OCI-LY3 (cell line): ENCODE measurements around the gene OXTR.

Source experiments
- H2AFZ ChIP-seq: fragments of 200-600, 300-600 bp; shearing (Covaris generic); 2 replicates; pipeline ENCODE4 v1.6.0; 2014; ENCODE audit warnings: antibody characterized with exemption, low read depth, low read length
- H3K27ac ChIP-seq: fragments of 200-600, 300-600 bp; sonication (generic); 2 replicates; pipeline ENCODE4 v1.5.1; 2014; ENCODE audit warnings: mild to moderate bottlenecking, low read length, moderate library complexity, mixed read lengths
- H3K27me3 ChIP-seq: fragments of 200-600, 300-600 bp; sonication (generic); 2 replicates; pipeline ENCODE4 v1.6.1; 2014; ENCODE audit warnings: low read depth, low read length, mixed read lengths
- H3K36me3 ChIP-seq: fragments of 200-600, 300-600 bp; sonication (generic); replicated peaks from 2 replicates; pipeline ENCODE3; 2014; ENCODE audit warnings: low read depth, low read length, mixed read lengths
- H3K4me1 ChIP-seq: fragments of 300-600, 200-600 bp; sonication (generic); 2 replicates; pipeline ENCODE4 v1.6.1; 2014; ENCODE audit warnings: low read length, mixed read lengths
- H3K4me2 ChIP-seq: fragments of 200-600, 300-600 bp; sonication (generic); 2 replicates; pipeline ENCODE4 v1.6.1; 2014; ENCODE audit warnings: low read length, mixed read lengths
- H3K4me3 ChIP-seq: fragments of 300-600, 200-600 bp; sonication (generic); 2 replicates; pipeline ENCODE4 v1.5.1; 2014; ENCODE audit warnings: antibody characterized with exemption, mild to moderate bottlenecking, low read length, moderate library complexity
- H3K79me2 ChIP-seq: fragments of 300-600, 200-600 bp; shearing (Covaris generic); 2 replicates; pipeline ENCODE4 v1.6.1; 2014; ENCODE audit warnings: mild to moderate bottlenecking, low read length, mixed read lengths
- H3K9ac ChIP-seq: fragments of 300-600, 200-600 bp; shearing (Covaris generic); 2 replicates; pipeline ENCODE4 v1.6.0; 2014; ENCODE audit warnings: mild to moderate bottlenecking, low read length, moderate library complexity
- H3K9me3 ChIP-seq: fragments of 200-600, 300-600 bp; shearing (Covaris generic); 2 replicates; pipeline ENCODE4 v1.6.1; 2014; ENCODE audit warnings: low read length, mixed read lengths; ENCODE audit not compliant: insufficient read depth
- H4K20me1 ChIP-seq: fragments of 200-600, 300-600 bp; sonication (generic); 2 replicates; pipeline ENCODE4 v1.6.1; 2016; ENCODE audit warnings: low read length, mixed read lengths; ENCODE audit not compliant: insufficient read depth
- CTCF ChIP-seq: fragments of 200-600, 300-600 bp; sonication (generic); IDR thresholded peaks from 2 replicates; pipeline ENCODE4 v1.5.1; 2014; ENCODE audit warnings: antibody characterized with exemption, low read length, low read depth
- EZH2phosphoT487 ChIP-seq: fragments of 200-600 bp; shearing (Covaris generic); IDR thresholded peaks from 2 replicates; pipeline ENCODE4 v1.6.1; 2018; ENCODE audit warnings: antibody characterized with exemption, mixed run types, low read depth

OXTR gene

GRCh38 chr3:8749316-8749715 is 20.1 kb downstream of the OXTR start:
- H3K4me1 ChIP-seq: no peaks in the 10 kb centered on the region
- no peak overlapping the region for H2AFZ ChIP-seq
- no peaks in the 10 kb centered on the region for H4K20me1 ChIP-seq
- H3K9ac ChIP-seq: no peak overlapping the region
- no peaks in the 10 kb centered on the region for H3K79me2 ChIP-seq
- peaks cover 14% of the 10 kb centered on the region for H3K36me3 ChIP-seq
- no peaks in the 10 kb centered on the region for H3K9me3 ChIP-seq
- TF ChIP-seq EZH2phosphoT487 (no peak), CTCF (no peak)
- no peak overlapping the region for H3K4me3 ChIP-seq
- H3K27me3 ChIP-seq: no peaks in the 10 kb centered on the region
- no peak overlapping the region for H3K27ac ChIP-seq
- H3K4me2 ChIP-seq: no peak overlapping the region

DNA sequence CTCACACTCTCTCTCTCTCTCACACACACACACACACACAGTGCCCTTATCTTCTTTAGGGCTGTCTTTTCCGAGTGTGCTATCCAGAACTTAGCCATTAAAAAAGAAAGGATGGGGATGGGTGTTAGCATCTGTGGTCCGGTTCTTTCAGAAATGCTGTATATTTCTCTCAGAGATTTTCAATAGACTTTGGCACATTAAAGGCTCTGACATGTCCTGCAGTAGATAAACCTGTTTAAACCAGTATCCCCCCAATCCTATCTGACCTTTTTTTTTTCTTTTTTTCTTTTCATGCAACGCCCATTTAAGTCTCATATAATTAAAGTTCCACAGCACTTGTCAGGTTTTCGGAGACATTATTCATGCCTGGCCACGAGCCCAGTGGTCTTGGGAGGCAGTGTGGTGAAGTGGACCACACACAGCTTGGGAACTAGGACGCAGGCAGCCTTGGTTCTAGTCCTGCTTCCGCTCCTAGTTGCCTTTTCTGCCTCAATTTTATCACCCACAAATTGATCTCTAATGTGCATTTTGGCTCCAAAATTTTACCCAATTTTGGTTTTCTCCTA is 22.6 kb downstream of the OXTR start:
- no peaks in the 10 kb centered on the region for H3K9me3 ChIP-seq
- no peaks in the 10 kb centered on the region for H3K79me2 ChIP-seq
- H3K4me1 ChIP-seq: no peaks in the 10 kb centered on the region
- H3K9ac ChIP-seq: no peak overlapping the region
- H3K27me3 ChIP-seq: no peaks in the 10 kb centered on the region
- H3K36me3 ChIP-seq: peaks cover 3% of the 10 kb centered on the region
- TF ChIP-seq EZH2phosphoT487 (no peak), CTCF (no peak)
- no peak overlapping the region for H3K4me3 ChIP-seq
- no peaks in the 10 kb centered on the region for H4K20me1 ChIP-seq
- H3K27ac ChIP-seq: no peak overlapping the region
- no peak overlapping the region for H2AFZ ChIP-seq
- H3K4me2 ChIP-seq: no peak overlapping the region

DNA sequence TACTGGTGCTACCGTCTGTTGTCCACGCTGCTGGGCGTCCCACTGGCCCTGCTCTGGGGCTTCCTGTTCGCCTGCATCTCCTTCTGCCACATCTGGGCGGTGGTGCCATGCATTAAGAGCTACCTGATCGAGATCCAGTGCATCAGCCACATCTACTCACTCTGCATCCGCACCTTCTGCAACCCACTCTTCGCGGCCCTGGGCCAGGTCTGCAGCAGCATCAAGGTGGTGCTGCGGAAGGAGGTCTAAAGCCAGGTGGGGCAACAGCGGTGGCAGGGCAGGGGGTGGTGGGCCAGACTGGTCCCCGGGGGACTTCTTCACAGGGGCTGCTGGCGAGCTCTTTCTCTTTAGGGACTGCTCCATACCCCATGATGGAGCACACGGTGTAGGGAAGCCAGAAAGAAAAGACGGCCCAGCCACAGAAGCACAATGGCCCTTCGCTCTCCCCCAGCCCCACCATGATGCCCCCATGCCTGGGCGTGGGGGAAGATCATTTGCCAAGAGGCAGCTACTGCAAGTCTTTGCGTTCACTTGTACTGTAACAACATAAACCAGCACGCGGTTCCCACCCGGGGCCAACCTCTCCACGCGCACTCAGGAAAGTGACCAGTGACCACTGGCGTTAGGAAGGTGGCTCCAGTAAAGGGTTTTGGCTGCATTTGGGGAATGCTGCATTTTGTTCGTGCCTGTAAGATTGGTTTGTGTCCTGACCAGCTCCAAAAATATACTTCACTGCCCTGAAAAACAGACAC is 23.6 kb downstream of the OXTR start:
- H3K4me1 ChIP-seq: no peaks in the 10 kb centered on the region
- H3K36me3 ChIP-seq: peaks cover 3% of the 10 kb centered on the region
- H2AFZ ChIP-seq: no peak overlapping the region

More for the DNA sequence above, 23.6 kb downstream of the OXTR start:
- no peak for TF ChIP-seq EZH2phosphoT487
- no peak for TF ChIP-seq CTCF
- H3K27ac ChIP-seq: no peak overlapping the region
- H3K27me3 ChIP-seq: no peaks in the 10 kb centered on the region
- H3K9ac ChIP-seq: no peak overlapping the region
- H4K20me1 ChIP-seq: no peaks in the 10 kb centered on the region
- no peak overlapping the region for H3K4me2 ChIP-seq
- no peaks in the 10 kb centered on the region for H3K9me3 ChIP-seq
- H3K4me3 ChIP-seq: no peak overlapping the region
- H3K79me2 ChIP-seq: no peaks in the 10 kb centered on the region
